ENCODE measurements around the gene ATRIP. TPM values are rescaled to one million over a fixed set of nuclear protein-coding genes. Genes with fewer than 3 reads are reported as not detected.
A peak's percentile ranks its signal among the peaks of the same experiment; 100 is the strongest.

ATRIP gene
- polyA plus RNA-seq, 1 of the 3 experiments (the other 2 are of a cell fraction), result 5.6 TPM

DNA sequence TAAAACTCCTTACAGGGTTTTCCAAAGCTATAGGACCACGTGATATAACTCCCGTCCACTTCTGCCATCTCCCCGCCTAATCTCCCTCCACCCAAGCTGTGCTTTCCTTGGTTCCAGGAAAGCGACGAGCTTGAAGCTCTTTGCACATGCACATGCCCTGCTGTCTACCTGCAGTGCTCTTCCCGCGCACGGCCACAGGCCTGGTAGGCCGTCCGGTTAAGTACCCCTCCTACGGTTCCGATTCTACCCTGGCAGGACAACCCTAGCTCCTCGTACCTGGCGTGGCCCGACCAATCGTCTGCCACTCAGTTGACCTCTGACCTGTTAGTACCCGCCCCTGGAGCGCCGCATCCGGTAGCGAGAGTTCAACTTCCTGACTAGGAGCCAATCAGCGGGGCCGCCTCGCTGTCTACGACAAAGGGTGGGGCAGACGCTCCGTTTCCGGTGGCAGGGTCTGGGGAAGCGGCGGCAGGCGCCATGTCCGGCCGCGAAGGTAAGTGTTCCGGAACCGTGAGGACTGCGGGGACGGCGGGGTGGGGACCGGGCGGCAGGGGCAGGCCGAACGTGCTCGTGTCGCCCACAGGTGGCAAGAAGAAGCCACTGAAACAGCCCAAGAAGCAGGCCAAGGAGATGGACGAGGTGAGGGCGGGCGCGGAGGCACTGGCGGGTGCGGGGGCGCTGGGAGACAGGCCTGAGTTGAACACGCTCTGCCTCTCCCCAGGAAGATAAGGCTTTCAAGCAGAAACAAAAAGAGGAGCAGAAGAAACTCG, 6.5 kb upstream of the ATRIP start, which contains the start of the genes CCDC51 and TMA7 (continued):
- TF ChIP-seq CTCF (IDR thresholded peaks at IDR 0.05), result no peak
- TF ChIP-seq GATA2 (CRISPR knock-in tag; IDR thresholded peaks at IDR 0.05), result no peak
- peak; percentile 96 for TF ChIP-seq ELF1 (IDR thresholded peaks at IDR 0.05)
- no peak for TF ChIP-seq MEF2A (IDR thresholded peaks at IDR 0.05; ENCODE audit: borderline replicate concordance, low read depth)
- no peak for TF ChIP-seq NRF1 (IDR thresholded peaks at IDR 0.05; ENCODE audit: low read depth, low read length)
- TF ChIP-seq FOSL2 (IDR thresholded peaks at IDR 0.05; ENCODE audit: borderline replicate concordance, low read depth), result no peak
- peak; percentile 81 for TF ChIP-seq POLR2AphosphoS5 (IDR thresholded peaks at IDR 0.05; ENCODE audit: low read depth, low read length)
- peak; percentile 92 for TF ChIP-seq MXI1 (IDR thresholded peaks at IDR 0.05; ENCODE audit: low read depth, low read length)
- TF ChIP-seq GABPA (IDR thresholded peaks at IDR 0.05; ENCODE audit: low read depth), result peak; percentile 99
- no peak for TF ChIP-seq FOXJ3 (CRISPR knock-in tag; IDR thresholded peaks at IDR 0.05)
- TF ChIP-seq FOXM1 (IDR thresholded peaks at IDR 0.05; ENCODE audit: low read depth), result no peak
- no peak for TF ChIP-seq RAD21 (IDR thresholded peaks at IDR 0.05; ENCODE audit: low read length)

DNA sequence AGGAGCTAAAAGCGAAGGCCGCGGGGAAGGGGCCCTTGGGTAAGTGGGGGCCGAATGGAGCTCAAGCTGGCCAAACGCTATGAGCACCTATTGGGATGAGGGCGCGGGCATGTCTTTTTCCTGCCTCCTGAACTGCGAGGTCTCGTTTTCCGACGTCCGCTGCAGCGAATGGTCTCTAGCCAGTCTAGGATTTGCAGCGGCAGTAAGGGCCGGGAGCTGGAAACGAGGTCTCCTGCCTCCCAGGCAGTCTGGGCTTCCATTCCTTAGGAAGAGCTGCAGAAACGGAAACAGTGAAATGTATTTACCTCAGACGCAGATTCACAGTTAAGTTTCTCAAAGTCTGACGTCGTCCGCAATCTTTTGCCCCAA, 6.0 kb upstream of the ATRIP start:
- DNase-seq, result peak; percentile 35
- H3K9ac ChIP-seq, result peak overlapping the region; percentile 86
- 6% methylated on average over 13 of the region's 21 CpGs for WGBS (ENCODE audit: low lambda C conversion rate)
- ChIA-PET CTCF (interaction anchor here (0.8 to 3.4 kb wide), 7 partner anchors 11 to 246 kb away, joined by 3 to 18 read pairs (median 9); partner anchors contain the start of gene PLXNB1), POLR2A (interaction anchor here (0.8 to 1.4 kb wide), 4 partner anchors 9 to 252 kb away, joined by 3 to 6 read pairs (median 4); partner anchors contain the start of genes CDC25A and PFKFB4)
- no peaks in the 10 kb centered on the region for H3K9me2 ChIP-seq
- peaks cover 12% of the 10 kb centered on the region for H4K20me1 ChIP-seq (ENCODE audit: insufficient read depth)
- peaks cover 51% of the 10 kb centered on the region for H3K79me2 ChIP-seq (ENCODE audit: insufficient read depth)
- H3K27me3 ChIP-seq (ENCODE audit: insufficient read depth), result no peaks in the 10 kb centered on the region
- peaks cover 32% of the 10 kb centered on the region for H3F3A ChIP-seq (replicated peaks; ENCODE audit: insufficient read depth)
- H3K4me2 ChIP-seq, result peak overlapping the region; percentile 85
- no peaks in the 10 kb centered on the region for H3K9me3 ChIP-seq
- H3K4me3 ChIP-seq (ENCODE audit: low read depth in 2 of 2, low read length in 1 of 2), result peak overlapping the region; percentile 79 to 86
- peak overlapping the region; percentile 44; the same call in 1 of the 2 replicates for H2AFZ ChIP-seq (ENCODE audit: low read depth)
- peaks cover 21 to 27% of the 10 kb centered on the region in 2 experiments for H3K36me3 ChIP-seq (replicated peaks in 1 of 2; ENCODE audit: control insufficient read depth in 1 of 2, insufficient read depth in 2 of 2, low read length in 1 of 2)
- peaks cover 8 to 21% of the 10 kb centered on the region in 2 experiments for H3K4me1 ChIP-seq (ENCODE audit: control insufficient read depth in 1 of 2, insufficient read depth in 2 of 2, low read depth in 1 of 2, low read length in 1 of 2)
- peak overlapping the region; percentile 64 to 83 for H3K27ac ChIP-seq (ENCODE audit: low read depth in 2 of 2, low read length in 1 of 2)
- TF ChIP-seq CTCF (IDR thresholded peaks at IDR 0.05) (no peak), TAF1 (IDR thresholded peaks at IDR 0.05; ENCODE audit: borderline replicate concordance, low read depth, low read length) (no peak), SMC3 (IDR thresholded peaks at IDR 0.05; ENCODE audit: low read depth, low read length) (no peak), NFIC (IDR thresholded peaks at IDR 0.05; ENCODE audit: borderline replicate concordance) (no peak), USF1 (IDR thresholded peaks at IDR 0.05; ENCODE audit: borderline replicate concordance, low read depth) (no peak), JUND (IDR thresholded peaks at IDR 0.05) (no peak), GATA2 (CRISPR knock-in tag; IDR thresholded peaks at IDR 0.05) (no peak), RFX5 (IDR thresholded peaks at IDR 0.05; ENCODE audit: low read length) (no peak), GABPA (IDR thresholded peaks at IDR 0.05; ENCODE audit: low read depth) (no peak), FOXM1 (IDR thresholded peaks at IDR 0.05; ENCODE audit: low read depth) (no peak), POLR2AphosphoS5 (IDR thresholded peaks at IDR 0.05; ENCODE audit: low read depth, low read length) (no peak), EZH2phosphoT487 (IDR thresholded peaks at IDR 0.05; ENCODE audit: borderline replicate concordance, low read depth) (no peak)
- TF ChIP-seq, protein P1, sequence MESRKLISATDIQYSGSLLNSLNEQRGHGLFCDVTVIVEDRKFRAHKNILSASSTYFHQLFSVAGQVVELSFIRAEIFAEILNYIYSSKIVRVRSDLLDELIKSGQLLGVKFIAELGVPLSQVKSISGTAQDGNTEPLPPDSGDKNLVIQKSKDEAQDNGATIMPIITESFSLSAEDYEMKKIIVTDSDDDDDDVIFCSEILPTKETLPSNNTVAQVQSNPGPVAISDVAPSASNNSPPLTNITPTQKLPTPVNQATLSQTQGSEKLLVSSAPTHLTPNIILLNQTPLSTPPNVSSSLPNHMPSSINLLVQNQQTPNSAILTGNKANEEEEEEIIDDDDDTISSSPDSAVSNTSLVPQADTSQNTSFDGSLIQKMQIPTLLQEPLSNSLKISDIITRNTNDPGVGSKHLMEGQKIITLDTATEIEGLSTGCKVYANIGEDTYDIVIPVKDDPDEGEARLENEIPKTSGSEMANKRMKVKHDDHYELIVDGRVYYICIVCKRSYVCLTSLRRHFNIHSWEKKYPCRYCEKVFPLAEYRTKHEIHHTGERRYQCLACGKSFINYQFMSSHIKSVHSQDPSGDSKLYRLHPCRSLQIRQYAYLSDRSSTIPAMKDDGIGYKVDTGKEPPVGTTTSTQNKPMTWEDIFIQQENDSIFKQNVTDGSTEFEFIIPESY (IDR thresholded peaks at IDR 0.05; ENCODE audit: borderline replicate concordance, low read depth), result no peak
- TF ChIP-seq, protein P2, sequence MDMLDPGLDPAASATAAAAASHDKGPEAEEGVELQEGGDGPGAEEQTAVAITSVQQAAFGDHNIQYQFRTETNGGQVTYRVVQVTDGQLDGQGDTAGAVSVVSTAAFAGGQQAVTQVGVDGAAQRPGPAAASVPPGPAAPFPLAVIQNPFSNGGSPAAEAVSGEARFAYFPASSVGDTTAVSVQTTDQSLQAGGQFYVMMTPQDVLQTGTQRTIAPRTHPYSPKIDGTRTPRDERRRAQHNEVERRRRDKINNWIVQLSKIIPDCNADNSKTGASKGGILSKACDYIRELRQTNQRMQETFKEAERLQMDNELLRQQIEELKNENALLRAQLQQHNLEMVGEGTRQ (IDR thresholded peaks at IDR 0.05; ENCODE audit: borderline replicate concordance, low read depth, low read length), result no peak
- TF ChIP-seq, protein P3, sequence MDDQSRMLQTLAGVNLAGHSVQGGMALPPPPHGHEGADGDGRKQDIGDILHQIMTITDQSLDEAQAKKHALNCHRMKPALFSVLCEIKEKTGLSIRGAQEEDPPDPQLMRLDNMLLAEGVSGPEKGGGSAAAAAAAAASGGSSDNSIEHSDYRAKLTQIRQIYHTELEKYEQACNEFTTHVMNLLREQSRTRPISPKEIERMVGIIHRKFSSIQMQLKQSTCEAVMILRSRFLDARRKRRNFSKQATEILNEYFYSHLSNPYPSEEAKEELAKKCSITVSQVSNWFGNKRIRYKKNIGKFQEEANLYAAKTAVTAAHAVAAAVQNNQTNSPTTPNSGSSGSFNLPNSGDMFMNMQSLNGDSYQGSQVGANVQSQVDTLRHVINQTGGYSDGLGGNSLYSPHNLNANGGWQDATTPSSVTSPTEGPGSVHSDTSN (IDR thresholded peaks at IDR 0.05), result no peak
